HTR-8/SVneo (cell line): Measurements from ENCODE around the gene NAE1.
A peak's percentile ranks its signal among the peaks of the same experiment; 100 is the strongest.

Experiments used
- DNase-seq: peaks from one replicate; pipeline ENCODE4 v3.0.0; 2011; ENCODE audit warnings: low spot score, mixed read lengths; ENCODE audit not compliant: insufficient read length
- FAIRE-seq: peaks from 2 replicates; lab custom pipeline; 2011; peaks lifted over from hg19 to GRCh38; lab: Jason Lieb, UNC

Gene NAE1

DNA sequence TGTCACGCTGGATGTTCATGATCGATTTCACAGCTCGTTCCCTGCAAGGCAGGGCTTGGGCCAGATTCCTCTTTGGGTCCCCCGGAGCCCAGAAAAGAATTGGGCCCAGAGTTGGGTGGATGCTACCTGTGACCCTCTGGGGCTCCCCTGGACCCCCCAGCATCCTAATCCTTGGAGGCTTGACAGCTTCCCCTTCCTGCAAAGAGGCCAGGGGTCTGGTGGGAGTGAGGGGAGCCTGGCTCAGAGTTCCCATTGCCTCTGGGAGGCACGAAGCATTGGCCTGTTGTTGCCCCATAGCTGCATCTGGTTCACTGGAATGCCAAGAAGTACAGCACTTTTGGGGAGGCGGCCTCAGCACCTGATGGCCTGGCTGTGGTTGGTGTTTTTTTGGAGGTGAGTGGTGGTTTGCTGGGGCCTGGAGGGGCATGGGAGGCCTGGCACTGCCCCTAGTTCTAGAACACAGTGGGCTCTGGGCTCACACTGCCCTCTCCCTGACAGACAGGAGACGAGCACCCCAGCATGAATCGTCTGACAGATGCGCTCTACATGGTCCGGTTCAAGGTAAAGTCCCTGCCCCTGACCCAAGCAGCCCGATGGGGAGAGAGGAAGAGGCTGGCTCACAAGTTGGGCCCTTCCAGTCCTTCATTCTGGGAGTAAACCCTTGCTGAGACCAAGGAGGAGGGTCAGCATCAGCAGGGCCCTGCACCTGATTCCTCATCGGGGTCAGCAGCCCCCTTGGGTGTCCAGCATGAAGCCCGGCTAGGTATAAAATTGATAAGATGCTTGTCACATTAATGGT, 20.6 kb upstream of the NAE1 start:
- no peak for FAIRE-seq
- DNase-seq = no peak

DNA sequence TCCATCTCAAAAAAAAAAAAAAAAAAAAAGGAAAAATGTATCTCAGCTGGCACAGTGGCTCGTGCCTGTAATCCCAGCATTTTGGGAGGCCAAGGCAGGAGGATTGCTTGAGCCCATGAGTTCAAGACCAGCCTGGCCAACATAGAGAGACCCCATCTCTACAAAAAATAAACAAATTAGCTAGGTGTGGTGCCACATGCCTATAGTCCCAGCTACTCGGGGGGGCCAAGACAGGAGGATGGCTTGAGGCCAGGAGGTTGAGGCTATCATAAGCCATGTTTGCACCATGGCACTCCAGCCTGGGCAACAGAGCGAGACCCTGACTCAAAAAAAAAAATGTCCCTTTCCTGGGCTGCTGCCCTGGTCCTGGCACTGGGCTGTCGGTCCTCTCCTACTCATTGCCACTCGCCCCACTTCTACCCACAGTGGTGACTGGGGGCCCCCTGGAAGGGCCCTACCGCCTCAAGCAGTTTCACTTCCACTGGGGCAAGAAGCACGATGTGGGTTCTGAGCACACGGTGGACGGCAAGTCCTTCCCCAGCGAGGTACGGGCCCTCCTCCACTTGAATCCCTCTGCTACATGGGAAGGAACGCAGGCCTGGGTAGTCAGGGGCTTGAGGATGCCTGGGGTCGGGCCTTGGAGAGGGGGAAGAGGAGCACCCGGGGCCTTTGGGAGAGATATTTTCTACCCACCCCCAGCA, 19.5 kb upstream of the NAE1 start:
- no peak for DNase-seq
- FAIRE-seq = no peak

DNA sequence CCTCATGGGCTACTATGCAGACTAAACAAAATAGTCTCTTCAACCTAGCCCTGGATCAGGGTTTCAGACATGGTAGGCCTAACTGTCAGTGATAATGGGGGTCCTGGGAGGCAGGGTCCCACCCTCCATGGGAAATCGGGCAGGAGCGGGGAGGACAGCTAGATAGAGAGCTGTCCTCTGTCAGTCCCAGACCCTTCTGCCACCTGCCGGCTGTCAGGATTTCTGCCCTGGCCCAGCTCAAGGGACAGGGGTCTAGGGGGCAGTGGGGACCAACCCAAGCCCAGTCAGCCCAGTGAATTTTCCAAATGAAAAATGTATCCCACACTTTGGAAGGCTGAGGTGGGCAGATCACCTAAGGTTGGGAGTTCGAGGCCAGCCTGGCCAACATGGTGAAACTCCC, 18.8 kb upstream of the NAE1 start:
- DNase-seq (no peak), FAIRE-seq (peak; percentile 40)

DNA sequence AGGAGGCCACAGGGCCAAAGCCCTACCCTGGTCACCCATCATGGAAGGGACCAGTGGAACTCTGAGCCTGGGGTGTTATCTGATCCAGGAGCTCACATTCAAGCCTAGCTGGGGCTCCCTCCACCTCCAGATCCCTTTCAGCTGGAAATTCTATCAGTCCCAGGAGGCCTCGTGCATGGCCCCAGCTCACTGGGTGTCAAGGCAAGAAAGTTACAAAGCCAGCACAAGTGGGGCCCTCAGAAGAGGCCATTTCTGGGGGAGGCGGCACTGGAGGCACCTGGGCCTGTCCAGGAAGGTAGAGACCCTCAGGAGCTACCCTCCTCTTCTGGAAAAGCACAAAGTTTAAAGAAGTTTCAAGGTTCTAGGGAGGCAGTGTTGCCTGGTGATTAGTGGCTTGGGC, 18.2 kb upstream of the NAE1 start:
- DNase-seq = no peak
- FAIRE-seq = no peak

DNA sequence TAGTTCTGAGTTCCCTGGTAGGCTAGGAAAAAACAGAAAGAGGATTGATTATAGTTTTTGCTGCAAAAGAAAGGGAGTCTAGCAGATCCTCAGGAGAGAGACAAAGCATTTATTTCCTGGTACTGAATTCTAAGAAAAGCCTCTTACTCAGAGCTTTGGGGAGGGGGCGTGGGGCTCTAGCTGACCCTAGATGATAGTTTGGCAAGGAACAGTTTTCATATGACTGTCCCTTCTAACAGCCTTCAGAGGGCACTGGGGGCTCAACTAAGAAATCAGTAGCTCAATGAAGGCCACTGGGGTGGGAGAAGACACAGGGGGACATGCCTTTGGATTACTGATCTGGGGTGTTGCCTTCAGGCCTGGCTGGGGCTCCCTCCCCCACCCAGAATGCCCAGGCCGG, 17.4 kb upstream of the NAE1 start:
- DNase-seq = no peak
- FAIRE-seq = no peak

DNA sequence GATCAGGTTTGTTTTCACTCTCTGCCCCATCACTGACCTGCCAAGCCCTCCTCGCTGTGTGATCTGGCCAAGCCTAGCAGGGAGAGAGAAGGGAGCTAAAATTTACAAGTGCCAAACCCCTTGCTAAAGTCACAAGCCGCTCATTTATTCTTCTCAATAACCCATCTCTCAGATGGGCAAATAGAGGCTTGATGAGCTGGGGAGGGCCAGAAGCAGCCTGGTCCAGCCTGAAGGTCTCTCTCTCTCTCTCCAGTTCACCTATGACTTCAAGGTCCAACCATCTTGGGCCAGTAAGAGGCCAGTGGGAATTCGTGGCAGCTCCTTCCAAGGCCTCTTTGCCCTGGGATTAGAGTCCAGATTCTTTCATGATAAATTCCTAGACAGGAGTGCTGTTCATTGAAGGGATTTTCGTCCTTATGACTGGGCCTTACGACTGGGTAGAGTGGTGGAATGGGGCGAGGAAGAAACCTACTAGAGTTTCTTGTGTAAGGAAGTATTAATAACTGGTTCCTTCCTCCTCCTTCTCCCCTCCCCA, 16.8 kb upstream of the NAE1 start:
- FAIRE-seq (no peak), DNase-seq (no peak)

DNA sequence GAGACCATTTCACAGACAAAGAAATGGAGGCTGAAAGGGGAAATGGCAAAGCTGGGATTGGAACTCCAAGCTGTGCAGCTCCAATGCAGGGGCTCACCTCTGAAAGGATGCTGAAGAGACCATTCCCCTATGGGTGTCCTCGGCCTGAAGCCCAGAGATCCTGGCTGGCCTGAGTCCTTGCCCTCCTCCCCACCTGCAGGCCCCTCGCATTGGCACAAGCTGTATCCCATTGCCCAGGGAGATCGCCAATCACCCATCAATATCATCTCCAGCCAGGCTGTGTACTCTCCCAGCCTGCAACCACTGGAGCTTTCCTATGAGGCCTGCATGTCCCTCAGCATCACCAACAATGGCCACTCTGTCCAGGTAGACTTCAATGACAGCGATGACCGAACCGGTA, 16.1 kb upstream of the NAE1 start:
- DNase-seq (no peak), FAIRE-seq (peak; percentile 48)

DNA sequence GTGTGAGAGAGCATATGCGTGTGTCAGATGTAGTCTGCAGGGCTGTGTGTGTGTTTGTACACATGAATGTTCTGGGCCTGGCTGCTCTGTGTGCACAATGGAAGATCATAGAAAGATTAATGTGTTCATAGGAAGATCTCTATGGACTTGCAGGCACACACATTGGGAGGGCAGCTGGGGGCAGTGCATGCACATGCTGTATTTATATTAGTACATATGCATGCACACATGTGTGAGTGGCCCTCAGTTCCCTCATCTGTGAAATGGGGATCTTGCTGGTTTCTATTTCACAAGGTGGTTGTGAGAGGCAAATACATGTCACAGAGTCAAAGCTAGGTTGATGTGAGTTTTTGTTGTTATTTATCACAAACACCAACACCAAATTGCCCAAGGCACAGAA, 15.5 kb upstream of the NAE1 start:
- no peak for FAIRE-seq

DNA sequence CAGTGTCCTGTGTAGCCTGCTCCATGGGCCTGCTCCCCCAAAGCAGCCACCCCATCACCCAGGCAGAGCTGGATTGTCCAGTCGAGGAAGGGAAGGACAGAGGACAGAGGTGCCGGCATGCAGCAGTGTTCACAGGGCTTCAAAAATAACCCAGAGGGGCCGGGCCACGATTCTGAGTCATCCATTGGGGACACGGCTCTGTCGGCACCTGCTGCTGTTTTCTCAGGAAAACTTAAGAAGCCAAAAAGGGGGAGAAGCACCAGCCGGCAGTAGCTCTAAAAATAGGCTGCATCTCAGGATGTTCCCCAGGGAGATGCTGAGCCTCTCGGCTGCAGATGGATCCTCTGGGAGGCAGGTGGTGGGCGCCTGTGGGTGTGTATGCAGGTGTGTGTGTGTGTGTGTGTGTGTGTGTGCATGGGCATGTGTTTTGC, 15.0 kb upstream of the NAE1 start:
- DNase-seq (no peak), FAIRE-seq (no peak)

More for the DNA sequence above, 15.5 kb upstream of the NAE1 start:
- no peak for DNase-seq

DNA sequence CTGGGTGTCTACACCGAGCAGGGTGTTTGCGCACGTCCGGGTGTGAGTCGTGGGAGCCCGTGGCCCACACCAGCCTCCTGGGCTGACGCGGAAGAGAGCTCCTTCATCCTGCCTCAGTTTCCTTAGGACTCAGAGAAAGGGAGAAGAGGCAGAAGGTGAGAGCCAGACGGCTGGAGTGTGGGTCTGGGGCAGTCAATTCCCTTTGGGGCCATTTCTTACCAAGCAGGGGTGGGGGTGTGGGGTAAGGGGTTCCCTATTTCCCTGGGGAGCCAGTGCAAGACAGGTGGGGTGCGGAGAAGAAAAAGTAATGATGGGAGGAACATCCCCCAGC, 14.3 kb upstream of the NAE1 start:
- DNase-seq (no peak), FAIRE-seq (no peak)

DNA sequence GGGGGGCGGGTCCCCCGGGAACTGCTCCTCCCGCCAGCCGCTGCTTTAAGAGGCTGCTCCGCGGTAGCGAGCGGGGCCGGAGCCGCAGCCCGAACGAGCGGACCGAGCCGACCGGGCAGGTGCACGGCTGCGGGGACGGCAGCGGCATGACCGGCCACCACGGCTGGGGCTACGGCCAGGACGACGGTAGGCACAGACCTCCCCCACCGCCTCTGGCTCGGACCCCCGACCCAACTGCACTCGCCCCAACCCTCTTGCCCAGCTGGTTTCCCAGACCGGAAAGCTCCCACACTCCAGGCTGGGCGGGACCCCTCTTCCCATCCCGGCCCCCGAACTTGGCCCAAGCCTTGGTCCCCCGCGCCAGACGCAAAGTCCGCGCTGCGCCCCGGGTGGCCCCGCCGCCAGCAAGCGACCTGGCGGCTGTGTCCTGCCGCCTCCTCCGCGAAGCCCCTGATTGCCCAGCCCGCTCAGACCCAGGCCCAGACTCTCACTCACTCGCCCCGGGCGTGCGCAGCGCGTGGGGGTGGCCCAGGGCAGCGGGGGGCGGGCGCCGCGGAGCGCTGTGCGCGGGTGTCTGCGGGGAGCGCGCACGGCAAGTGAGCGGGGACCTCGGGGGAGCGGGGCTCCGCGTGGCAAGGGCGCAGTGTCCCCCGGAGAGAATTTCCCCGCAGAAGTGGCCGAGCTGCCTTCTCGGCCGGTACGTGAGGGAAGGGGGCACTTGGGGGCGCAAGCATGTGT, 13.7 kb upstream of the NAE1 start, which contains the start of gene CA7:
Gene CA7 (plus strand): TSS at position 73 of the 738 bp plus-strand sequence. CDS start 74 bp downstream, at position 147.
- DNase-seq = no peak
- FAIRE-seq = no peak

DNA sequence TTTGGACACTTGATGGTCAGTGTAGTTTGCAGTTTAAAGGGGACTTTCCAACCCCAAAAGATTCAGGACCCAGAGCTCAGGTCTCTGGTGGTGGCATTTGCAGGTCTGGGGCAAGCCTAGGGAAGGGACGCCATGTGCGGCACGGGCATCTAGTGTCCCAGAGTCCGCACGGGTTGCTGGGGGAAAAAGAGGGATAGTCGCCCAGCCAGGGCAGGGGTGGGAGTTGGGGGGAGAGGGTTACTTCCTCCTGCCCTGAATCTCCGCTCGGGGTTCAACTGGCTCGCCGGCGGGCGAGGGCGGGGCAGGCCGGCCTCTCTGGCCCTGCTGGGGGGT, 13.2 kb upstream of the NAE1 start:
- FAIRE-seq = no peak

DNA sequence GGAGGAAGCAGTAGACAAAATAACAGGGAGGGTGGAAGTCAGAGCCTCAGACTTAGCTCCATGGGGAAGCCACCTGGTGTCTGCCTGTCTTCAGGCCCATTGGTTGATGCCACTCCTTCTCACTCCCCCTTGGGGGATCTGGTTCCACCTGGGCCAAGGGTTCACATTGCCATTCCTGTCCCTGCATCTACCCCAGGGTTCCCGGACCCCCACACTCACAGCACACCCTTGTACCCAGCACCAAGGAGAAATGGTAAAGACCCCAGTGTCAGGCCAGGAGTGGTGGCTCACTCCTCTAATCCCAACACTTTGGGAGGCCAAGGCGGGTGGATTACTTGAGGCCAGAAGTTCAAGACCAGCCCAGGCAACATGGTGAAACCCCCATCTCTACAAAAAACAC, 12.4 kb upstream of the NAE1 start:
- FAIRE-seq = no peak
- DNase-seq = no peak

More for the DNA sequence above, 13.2 kb upstream of the NAE1 start:
- no peak for DNase-seq

DNA sequence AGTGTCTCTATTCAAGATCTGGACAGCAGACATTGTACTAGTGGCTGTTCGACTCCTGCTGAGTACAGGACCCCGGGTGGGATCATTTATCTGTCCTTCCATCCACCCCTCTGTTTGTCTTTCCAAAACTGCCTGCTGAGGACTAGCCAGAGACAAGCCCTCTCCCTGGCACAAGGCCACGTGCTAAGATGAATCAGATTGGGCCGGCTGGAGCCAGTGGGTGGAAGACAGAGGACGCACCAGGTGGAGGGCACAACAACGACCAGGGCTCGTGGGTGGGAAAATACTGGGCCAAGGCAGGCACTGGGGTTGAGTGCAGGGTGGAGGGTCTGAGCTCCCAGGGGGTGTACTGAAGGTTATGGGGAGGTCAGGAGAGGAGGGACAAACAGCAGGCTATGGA, 12.0 kb upstream of the NAE1 start:
- DNase-seq (no peak), FAIRE-seq (no peak)

DNA sequence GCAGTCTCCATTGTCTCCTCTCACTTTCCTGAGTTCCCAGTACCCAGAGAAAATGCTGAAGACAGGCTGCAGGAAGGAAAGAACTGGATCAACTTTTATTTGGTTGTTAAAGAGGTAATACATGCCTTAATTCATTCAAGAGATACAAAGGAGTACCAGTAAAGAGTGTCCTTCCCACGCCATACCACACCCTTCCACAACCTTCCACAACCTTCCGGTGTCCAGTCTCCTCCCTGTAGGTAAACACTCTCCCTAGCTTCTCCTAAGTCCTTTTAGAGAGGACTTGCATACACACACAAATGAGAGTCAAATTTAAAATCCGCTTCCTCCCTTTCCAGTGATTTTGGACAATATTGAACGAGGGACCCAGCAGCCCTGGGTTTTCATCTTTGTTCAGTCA, 10.6 kb upstream of the NAE1 start:
- FAIRE-seq (no peak), DNase-seq (no peak)

DNA sequence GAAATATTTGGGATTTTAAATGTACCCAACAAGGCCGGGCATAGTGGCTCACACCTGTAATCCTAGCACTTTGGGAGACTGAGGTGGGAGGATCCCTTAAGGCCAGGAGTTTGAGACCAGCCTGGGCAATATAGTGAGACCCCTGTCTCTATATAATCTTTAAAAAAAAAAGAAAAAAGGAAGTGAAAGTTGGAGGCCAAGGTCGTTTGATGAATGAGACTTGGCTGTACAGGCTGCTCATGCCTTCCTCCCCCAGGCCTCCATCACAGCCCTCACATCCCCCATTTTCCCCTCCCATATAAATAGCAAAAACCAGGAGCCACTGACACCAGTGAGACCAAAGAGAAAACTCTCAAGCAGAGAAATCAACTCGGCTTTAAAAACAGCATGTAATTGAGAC, 10.1 kb upstream of the NAE1 start:
- FAIRE-seq = no peak

DNA sequence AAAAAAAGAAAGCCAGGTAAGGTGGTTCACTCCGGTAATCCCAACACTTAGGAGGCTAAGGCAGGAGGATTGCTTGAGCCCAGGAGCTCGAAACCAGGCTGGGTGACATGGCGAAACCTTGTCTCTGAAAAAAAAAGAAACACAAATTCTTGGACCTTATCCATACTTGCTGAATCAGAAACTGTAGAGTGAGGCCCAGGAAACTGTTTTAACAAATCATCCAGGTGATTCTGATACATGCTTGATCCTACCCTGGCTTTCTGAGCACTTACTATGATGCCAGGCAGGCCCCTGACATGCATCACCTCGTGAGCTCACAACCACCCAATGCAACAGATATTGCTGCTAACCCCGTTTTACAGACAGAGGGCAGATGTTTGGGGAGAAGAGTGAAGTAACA, 4.0 kb upstream of the NAE1 start:
- FAIRE-seq (no peak), DNase-seq (no peak)

More for the DNA sequence above, 10.1 kb upstream of the NAE1 start:
- DNase-seq = no peak

DNA sequence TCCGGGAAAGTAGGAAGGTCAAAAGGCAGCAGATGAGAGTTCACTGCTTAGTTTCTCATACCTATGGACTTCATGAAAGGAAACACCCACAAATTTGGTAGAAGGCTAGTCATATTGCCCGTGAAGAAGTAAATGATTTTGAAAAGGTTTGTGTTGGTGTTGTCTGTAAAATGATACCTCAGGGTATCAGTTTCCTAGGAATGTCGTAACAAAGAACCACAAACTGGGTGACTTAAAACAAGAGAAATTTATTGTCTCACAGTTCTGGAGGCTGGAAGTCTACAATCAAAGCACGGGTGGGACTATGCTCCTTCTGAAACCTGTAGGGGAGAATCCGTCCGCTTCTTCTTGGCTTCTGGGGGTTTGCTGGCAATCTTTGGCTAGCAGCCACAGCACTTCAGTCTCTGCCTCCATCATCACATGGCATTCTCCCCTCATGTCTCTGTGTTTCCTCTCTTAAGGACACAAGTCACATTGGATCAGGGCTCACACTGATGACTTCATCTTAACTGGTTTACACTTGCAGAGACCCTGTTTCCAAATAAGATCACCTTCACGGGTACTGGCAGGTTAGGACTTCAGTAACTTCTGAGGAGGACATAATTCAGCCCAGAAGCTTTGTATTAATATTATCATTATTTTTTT, 2.0 kb upstream of the NAE1 start:
- FAIRE-seq (peak; percentile 36), DNase-seq (no peak)

DNA sequence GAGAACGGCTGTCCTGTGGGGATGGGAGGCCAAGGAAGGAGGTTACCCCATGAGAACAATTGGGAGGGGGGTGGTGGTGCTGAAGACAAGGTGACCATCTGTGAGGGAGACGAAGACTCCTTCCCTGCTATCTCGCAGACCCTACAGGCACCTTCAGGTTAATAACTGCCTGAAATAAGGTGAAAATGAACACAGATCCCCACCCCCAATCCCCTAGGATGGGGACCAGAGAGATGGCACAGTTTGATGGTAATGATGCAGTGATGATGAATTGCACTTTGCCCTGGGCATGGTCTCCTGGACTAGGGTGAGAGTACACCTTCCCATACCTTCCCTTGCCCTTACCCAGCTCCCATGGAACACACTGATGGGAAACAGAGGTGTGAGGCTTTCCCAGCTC, 1.4 kb upstream of the NAE1 start:
- FAIRE-seq (peak; percentile 48), DNase-seq (no peak)

DNA sequence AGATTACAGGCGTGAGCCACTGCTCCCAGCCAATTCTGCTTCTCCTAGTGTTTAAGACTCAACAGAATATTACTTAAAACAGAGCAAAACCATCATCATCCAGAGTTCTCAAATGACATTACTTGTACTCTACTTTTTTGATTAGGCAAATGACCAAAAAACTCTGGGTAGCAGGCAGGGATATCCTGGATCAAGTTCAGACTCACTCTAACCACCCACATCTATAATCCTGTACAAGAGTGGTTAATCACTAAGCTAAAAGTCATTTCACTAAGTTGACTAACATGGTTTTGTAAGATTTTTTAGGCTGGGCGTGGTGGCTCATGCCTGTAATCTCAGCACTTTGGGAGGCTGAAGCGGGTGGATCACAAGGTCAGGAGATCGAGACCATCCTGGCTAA, 6.8 kb downstream of the NAE1 start:
- FAIRE-seq (no peak), DNase-seq (no peak)
